Hematopoietic multipotent progenitor cell treated with erythropoietin and hydrocortisone succinate and interleukin-3 and kit ligand, for 6 days (in vitro differentiated cells): Measurements from ENCODE around the gene DGKZ.

Experiments
- DNase-seq: peaks from one replicate; pipeline ENCODE4 v3.0.0-alpha.2; 2015

DGKZ gene

DNA sequence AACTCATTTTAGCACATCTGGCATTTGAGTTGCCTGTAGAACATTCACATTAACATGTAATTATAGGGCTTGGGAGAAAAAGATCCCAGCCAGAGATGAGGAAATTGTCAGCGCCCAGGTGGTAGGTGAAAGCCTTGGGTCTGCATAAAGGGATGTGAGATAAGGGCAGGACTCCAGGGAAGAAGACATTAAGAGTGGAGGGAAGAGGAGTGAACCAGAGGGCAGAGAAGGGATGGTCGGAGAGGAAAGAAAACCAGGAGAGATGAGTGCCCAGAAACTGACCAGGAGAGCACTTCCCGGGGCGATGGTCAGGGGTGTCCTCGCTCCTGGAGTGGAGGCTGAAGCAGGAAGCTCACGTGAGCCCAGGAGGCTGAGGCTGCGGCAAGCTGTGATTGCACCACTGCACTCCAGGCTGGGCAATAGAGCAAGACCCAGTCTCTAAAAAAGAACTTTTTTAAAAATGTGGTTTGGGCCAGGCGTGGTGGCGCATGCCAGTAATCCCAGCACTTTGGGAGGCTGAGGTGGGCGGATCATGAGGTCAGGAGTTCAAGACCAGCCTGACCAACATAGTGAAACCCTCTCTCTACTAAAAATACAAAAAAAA lies 20.3 kb upstream of the DGKZ start:
- DNase-seq, result no peak

GRCh38 chr11:46327829-46328228 lies 19.4 kb upstream of the DGKZ start:
- no peak for DNase-seq

DNA sequence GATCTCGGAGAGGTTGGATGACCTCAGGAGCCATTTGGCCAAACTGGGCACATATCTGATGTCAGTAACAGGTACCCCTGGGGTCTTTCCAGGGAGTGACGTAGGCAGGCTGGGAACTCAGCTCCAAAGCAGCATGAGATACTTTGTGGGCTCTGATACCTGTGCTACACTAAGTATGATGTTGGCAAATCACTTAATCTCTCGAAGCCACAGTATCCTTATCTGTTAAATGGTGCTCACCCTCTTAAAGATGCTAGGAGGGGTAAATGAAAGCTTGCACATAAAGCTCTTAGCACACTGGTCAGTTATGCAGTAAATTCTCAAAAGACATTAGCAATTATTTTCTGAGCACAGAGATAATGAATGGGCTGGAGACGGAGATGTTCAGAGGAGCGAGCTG lies 17.1 kb upstream of the DGKZ start:
- no peak for DNase-seq

GRCh38 chr11:46330563-46331281 lies 16.5 kb upstream of the DGKZ start:
- no peak for DNase-seq

DNA sequence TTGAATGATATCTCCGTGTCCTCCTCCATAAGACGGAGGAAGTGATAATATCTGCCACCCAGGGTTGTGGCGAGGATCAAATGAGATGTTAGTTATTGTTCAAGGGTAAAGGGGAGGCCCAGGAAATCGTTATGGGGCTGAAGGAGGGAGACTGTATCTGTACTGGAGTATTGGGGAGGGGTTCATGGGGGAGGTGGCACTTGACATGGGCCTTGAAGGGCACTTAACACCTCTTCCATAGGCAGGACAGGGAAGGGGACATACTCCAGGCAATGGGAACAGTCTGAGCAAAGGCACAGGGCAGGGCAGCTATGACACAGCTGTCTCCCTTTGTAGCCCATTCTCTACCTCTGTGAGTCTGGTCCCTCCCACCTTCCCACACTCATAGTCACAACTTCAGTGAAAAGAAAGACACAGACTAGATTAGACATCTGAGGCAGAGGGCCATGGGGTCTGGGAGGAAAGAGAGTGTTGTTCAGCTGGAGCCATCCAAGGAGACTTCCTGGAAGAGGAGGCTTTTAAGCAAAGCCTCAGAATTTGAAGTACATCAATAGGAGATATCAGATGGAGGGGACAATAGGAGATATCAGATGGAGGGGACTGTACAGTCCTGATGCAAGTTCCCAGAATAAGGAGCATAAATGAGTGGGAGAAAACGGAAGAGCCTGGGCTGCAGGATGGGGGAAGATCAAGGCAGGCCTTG lies 15.8 kb upstream of the DGKZ start:
- no peak for DNase-seq

DNA sequence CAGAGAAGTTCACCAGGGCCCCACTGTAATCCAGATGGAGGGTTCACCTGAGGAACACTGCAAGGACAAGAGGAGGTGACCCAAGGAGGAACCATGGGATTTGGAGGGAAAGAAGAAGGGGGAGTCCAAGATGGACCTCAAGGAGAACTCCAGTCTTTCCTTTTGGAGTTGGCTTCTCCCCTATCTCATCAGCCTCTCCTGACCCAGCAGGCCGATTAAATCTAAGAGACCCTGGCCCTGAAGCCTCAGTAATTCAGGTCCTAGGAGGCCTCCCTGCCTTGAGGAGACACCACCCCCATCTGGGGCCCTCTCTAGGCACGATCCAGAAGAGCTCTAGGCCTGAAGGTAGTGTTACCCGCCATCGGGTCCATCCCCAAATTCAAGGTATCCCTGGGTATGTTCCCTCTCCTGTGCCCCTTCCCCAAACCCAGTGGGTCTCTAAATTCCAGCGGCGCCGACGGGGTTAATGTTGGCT lies 15.1 kb upstream of the DGKZ start:
- DNase-seq, result no peak

DNA sequence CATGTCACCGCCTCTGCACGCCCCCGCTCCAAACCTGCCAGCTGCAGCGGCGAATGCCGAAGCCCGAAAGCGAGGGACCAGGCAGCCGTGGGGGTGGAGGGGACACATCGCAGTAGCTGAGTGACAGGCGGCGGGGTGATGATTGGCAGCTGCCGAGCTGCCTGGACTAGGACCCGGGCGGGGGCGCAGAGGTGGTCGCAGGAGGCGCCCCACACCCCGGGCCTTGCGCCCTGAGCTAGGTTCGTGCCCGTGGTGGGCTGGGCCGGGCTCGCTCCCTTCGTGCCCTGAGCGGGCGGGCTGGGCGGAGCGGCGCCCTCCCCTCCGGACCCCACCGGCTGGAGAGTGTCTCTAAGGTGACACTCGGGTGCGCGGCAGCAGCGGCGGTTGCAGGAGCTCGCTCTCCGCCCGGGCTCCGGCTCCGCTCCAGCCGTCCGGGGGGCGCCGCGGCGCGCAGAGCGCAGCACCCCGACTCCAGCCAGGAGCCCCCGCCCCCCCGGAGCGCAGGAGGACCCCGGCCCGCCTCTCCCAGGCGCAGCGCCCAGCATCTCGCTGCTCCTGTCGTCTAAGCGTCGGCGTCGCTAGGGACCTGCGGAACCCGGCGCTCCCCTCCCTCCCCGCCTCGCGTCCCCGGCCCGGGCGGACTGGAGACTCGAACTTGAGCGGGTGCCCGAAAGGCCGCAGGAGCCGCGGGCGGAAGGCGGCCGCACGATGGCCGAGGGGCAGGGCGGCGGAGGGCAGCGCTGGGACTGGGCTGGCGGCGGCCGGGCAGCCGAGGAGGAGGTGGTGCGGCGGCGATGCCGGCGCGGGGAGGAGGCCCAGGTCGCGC lies 14.5 kb upstream of the DGKZ start:
- no peak for DNase-seq

- DNase-seq, result no peak
Measured at GRCh38 chr11:46333394-46333947, 13.8 kb upstream of the DGKZ start.

DNA sequence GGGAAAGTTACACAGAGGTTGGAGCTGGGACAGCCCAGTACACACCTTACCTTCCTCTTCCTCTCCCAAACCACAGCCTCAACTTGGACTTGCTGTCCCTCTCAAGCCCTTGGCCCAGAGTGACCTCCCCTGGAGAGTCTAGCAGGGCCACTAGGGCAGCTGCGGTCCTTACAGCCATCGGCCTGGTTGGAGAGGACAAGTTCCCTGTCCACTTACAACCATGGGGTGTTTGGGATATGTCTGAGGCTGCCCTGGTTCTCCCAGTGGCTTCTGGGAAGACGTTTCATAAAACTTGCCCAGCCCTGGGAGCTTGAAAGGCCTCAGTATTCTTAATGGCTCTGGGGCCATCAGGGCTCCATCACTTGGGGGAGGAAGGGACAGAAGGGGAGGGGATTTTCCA lies 13.1 kb upstream of the DGKZ start:
- no peak for DNase-seq

DNA sequence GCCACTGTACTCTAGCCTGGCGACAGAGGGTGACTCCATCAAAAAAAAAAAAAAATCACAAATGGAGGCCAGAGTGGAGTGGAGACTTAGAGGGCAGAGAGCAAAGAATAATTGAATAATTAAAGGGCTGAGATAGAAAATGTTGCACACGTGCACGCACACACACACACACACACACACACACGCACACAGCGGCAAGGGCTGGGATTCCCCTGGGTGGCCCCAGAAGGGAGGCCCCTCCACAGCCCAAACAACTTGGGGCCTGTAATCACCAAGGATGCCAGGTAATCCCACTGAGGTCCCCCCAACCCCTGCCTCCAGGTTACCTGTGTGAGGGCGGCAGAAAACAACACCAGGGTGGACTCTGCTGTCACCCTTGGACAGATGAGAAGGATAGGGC lies 12.0 kb upstream of the DGKZ start:
- no peak for DNase-seq

GRCh38 chr11:46335890-46336562 lies 11.2 kb upstream of the DGKZ start:
- no peak for DNase-seq

GRCh38 chr11:46336563-46337180 lies 10.6 kb upstream of the DGKZ start:
- peak; percentile 77 for DNase-seq

DNA sequence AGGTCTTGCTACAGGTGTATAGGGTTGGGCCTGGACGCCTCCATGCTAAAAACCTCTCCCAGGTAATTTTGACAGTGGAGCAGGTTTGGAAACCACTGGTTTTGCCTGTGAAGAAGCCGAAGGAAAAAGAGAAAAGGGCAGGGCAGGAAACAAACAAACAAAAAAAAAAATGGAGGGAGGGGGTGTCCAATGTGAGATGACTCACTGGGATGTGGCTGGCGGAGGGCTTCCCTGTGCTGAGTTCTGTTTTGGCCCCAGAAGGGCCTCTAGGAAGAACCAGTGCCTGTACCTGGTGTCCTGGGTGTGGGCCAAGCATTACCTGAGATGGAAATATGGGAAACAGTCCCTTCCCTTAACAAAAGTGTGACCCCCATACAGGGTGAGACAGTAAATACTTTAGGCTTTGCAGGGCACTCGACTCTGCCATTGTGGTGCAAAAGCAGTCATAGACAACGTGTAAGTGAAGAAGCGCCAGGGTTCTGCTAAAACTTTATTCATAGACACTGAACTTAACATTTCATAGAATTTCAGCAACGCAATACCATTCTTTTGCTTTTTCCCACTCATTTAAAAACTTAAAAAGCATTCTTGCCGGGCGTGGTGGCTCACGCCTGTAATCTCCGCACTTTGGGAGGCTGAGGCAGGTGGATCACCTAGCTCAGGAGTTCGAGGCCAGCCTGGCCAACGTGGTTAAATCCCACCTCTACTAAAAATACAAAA lies 9.5 kb upstream of the DGKZ start:
- no peak for DNase-seq

DNA sequence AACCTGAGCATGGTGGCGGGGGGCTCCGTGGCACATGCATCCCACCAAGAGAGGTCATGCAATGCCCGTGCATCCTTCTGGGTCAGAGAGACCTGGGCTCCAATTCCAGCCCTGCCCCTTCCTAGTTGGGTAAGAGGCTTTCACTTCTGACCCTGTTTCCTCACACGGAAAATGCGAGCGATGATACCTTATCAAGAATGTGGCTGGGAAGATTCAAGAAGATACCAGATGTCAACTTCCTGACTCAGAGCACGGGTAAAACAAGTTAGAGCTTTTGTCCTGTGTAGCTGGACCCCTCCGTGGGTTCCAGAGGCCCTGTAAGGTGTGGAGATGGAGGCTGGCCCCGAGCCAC lies 8.7 kb upstream of the DGKZ start:
- no peak for DNase-seq

GRCh38 chr11:46338988-46339666 lies 8.1 kb upstream of the DGKZ start:
- DNase-seq, result no peak

DNA sequence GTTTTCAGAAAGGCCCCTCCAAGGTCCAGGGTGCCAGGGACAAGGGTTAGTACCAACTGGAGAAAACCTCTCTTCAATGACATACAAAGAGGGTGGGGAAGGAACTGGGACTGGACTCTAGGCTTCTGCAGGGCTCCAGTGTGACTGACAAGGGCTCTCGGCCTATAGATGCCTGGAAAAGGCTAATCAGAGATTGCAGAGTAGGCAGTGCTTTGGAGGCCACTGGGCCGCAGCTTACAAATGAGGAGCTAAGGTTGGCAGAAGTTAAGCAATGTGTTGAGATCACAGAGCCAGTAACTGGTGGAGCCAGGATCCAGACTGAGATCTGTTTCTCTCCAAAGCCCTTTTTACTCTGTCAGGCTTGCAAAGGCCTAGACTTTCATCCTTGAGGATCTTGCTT lies 7.4 kb upstream of the DGKZ start:
- DNase-seq, result no peak

DNA sequence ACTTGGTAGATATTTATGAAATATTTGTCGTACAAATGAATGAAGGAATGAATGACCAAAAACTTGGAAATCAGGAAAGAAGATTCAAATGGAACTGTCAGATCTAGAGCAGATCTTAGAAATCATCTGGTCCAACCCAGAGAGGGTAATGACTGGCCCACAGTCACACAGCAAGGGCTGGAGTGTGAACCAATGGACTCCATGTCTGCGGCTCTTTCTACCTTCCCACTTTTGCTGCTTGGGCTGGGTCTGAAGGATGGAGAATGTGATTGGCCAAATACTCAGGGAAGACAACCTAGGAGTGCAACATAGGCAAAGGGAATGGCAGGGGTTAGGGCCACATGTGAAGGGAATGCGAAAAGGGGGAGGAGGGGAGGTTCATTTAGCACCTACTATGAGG lies 5.8 kb upstream of the DGKZ start:
- DNase-seq, result no peak

- peak; percentile 53 for DNase-seq
Measured at GRCh38 chr11:46342239-46342638, 5.0 kb upstream of the DGKZ start.

DNA sequence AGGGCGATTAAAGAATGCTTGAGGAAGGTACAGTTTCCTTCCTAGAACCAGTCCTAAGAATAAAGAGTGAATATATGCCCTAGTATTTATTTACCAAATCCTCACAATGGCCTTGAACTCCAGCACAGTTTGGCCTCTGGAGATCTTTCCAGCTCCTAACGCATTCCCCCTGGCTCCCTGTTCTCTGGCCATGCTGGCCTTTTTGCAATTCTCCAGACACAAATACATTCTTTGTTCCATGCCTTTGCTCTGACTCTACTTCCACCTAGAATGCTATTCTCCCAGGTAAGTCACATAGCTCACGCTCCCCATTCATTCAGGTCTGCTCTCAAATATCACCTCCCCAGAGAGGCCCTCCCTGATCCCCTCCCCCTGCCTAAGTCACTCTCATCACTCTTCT lies 3.7 kb upstream of the DGKZ start:
- DNase-seq, result no peak

- DNase-seq, result peak; percentile 62
Measured at GRCh38 chr11:46345131-46345597, 2.1 kb upstream of the DGKZ start.
